ENCODE results near the gene RNF115. TPM values are rescaled to one million over a fixed set of nuclear protein-coding genes. Genes with fewer than 3 reads are reported as not detected.

RNF115 gene
- total and polyA plus RNA-seq, 2 of the 13 experiments (the other 11 are each of a cell fraction or from before 2014, with no cell fraction given) = 6.0 to 10.1 TPM

DNA sequence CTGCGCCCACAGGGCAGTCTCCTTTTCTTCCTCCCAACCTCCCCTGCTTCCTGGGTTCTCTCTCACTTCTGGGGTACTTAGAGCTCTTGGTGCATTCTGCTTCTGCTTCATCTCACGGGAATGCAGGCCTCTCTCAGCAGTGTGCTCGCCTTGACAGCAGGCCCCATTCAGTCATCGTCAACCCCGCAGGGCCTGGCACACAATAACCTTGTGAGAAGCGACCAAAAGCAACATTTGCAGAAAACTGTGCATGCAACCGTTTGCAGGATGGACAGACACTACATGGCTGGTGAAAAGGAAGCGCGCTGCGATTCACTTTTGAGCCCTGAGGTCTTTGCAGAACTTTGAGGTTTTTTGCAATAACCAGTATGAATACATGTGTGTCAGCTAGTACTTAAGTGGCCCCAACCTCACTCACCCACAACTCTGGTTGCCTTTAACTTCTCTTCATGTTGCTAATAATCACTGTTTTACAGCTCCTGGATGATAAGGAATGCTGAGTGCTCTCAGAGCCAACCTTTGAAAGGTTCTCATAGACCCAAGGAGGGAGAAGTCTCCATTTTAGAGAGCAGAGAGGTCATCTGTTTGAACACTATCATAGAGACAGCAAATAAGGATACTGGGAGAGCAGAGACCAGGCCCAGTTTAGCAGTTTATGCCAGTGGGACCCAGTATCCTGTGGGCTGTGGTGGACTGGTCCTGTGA is 107.1 kb downstream of the RNF115 start (continued):
- TF ChIP-seq, protein P1, sequence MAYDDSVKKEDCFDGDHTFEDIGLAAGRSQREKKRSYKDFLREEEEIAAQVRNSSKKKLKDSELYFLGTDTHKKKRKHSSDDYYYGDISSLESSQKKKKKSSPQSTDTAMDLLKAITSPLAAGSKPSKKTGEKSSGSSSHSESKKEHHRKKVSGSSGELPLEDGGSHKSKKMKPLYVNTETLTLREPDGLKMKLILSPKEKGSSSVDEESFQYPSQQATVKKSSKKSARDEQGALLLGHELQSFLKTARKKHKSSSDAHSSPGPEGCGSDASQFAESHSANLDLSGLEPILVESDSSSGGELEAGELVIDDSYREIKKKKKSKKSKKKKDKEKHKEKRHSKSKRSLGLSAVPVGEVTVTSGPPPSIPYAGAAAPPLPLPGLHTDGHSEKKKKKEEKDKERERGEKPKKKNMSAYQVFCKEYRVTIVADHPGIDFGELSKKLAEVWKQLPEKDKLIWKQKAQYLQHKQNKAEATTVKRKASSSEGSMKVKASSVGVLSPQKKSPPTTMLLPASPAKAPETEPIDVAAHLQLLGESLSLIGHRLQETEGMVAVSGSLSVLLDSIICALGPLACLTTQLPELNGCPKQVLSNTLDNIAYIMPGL (CRISPR knock-in tag; IDR thresholded peaks at IDR 0.05; ENCODE audit: borderline replicate concordance in 1 of 2, low read depth in 1 of 2) = no peak
- TF ChIP-seq, protein P2, sequence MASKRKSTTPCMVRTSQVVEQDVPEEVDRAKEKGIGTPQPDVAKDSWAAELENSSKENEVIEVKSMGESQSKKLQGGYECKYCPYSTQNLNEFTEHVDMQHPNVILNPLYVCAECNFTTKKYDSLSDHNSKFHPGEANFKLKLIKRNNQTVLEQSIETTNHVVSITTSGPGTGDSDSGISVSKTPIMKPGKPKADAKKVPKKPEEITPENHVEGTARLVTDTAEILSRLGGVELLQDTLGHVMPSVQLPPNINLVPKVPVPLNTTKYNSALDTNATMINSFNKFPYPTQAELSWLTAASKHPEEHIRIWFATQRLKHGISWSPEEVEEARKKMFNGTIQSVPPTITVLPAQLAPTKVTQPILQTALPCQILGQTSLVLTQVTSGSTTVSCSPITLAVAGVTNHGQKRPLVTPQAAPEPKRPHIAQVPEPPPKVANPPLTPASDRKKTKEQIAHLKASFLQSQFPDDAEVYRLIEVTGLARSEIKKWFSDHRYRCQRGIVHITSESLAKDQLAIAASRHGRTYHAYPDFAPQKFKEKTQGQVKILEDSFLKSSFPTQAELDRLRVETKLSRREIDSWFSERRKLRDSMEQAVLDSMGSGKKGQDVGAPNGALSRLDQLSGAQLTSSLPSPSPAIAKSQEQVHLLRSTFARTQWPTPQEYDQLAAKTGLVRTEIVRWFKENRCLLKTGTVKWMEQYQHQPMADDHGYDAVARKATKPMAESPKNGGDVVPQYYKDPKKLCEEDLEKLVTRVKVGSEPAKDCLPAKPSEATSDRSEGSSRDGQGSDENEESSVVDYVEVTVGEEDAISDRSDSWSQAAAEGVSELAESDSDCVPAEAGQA (IDR thresholded peaks at IDR 0.05; ENCODE audit: low read depth) = no peak
- TF ChIP-seq, protein P2 (CRISPR knock-in tag; IDR thresholded peaks at IDR 0.05; ENCODE audit: borderline replicate concordance) = no peak
- TF ChIP-seq CSRNP2 (CRISPR knock-in tag; conservative IDR thresholded peaks at IDR 0.05; ENCODE audit: low read depth) = no peak
- no peak for TF ChIP-seq KDM5A (IDR thresholded peaks at IDR 0.05; ENCODE audit: borderline replicate concordance, low read length)
- TF ChIP-seq HMG20A (CRISPR knock-in tag; IDR thresholded peaks at IDR 0.05; ENCODE audit: borderline replicate concordance) = no peak
- TF ChIP-seq PCBP1 (IDR thresholded peaks at IDR 0.05; ENCODE audit: borderline replicate concordance, low read depth, low read length) = no peak
- no peak for TF ChIP-seq ZNF589 (CRISPR knock-in tag; conservative IDR thresholded peaks at IDR 0.05)
- TF ChIP-seq ZNF235 (CRISPR knock-in tag; IDR thresholded peaks at IDR 0.05; ENCODE audit: borderline replicate concordance) = no peak
- TF ChIP-seq ZNF432 (CRISPR knock-in tag; IDR thresholded peaks at IDR 0.05; ENCODE audit: borderline replicate concordance) = no peak
- TF ChIP-seq, protein P3, sequence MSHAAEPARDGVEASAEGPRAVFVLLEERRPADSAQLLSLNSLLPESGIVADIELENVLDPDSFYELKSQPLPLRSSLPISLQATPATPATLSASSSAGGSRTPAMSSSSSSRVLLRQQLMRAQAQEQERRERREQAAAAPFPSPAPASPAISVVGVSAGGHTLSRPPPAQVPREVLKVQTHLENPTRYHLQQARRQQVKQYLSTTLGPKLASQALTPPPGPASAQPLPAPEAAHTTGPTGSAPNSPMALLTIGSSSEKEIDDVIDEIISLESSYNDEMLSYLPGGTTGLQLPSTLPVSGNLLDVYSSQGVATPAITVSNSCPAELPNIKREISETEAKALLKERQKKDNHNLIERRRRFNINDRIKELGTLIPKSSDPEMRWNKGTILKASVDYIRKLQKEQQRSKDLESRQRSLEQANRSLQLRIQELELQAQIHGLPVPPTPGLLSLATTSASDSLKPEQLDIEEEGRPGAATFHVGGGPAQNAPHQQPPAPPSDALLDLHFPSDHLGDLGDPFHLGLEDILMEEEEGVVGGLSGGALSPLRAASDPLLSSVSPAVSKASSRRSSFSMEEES (CRISPR knock-in tag; IDR thresholded peaks at IDR 0.05) = no peak
- no peak for TF ChIP-seq SNAI1 (CRISPR knock-in tag; IDR thresholded peaks at IDR 0.05; ENCODE audit: borderline replicate concordance)
- TF ChIP-seq RBAK (CRISPR knock-in tag; IDR thresholded peaks at IDR 0.05) = no peak

All from HepG2 (cell line).